ENCODE results near the gene APCS.

The APCS gene, protein sequence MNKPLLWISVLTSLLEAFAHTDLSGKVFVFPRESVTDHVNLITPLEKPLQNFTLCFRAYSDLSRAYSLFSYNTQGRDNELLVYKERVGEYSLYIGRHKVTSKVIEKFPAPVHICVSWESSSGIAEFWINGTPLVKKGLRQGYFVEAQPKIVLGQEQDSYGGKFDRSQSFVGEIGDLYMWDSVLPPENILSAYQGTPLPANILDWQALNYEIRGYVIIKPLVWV

DNA sequence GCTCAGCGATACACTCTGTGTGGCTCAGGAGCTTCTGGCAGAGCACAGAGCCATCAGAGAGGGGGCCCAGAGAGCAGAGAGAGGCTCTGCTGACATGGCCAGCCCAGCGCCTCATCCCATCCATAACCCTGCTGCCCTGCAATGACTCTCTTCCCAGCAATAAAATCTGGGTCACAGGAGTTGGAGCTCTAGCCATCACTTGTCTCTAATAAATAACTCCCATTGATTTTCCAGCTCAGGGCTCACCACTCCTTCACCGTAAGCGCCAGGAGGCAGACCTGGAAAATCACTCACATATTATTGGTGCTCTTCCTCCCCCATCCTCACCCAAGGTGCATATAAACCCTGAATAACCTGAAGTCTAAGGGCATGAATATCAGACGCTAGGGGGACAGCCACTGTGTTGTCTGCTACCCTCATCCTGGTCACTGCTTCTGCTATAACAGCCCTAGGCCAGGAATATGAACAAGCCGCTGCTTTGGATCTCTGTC, at the start of gene APCS:
Gene APCS, plus strand, starts transcription at position 366 of the 491 bp plus-strand sequence. Its CDS starts 96 bp downstream, at position 462.
- no peak for DNase-seq

DNA sequence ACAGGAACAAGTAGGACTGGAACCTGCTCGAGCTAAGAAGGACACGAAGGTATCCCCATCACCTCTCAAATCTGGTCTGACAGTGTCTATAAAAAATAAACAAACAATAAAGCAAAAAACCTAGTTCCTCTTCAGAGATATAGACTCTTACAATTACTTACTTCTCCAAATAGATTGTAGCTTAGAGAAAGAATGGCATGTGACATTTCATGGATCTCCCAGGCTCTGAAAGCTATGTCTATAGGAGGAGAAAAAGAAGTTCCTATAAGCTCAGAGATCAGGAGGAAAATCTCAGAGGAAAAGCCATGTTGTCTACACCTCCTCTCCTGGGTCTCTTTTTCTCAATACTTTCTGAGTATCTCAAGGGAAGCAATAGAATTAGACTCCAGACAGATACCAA, 39.5 kb upstream of the APCS start:
- no peak for DNase-seq

DNA sequence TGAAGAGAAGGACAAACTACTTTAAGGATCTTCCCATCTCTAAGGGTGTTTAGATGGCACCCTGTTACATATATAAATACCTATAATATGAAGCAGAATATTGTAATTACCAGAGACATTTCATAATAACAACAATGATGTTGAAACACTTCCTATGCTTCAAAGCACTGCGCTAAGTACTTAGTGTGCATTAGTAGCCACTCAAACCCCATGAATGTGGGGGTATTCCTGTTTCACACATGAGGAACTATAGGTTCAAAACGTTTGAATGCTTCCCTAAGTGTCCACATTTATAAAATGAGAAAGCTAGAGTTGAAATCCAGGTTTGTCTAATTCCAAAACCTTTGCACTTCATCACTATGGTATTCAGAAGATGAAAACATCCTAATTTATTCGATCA, 33.4 kb upstream of the APCS start:
- DNase-seq: no peak

DNA sequence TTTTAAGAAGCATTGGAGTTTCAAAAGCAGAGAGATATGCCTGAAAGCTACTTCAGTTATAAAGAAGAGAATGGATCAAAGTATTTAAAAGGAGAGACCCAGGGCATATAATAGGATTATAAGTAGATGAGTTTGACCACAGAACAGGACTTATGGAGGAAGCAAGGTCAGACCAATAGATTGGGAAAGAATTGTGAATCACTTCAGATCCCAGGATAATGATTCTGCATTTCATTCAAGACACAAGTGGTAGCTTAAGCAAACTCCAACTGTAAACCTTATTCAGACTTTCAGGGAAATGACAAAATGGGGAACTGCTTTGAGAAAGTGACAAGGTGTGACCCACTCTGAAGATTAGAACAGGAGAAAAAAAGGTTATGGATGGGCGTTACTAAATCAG, 32.9 kb upstream of the APCS start:
- DNase-seq: no peak

DNA sequence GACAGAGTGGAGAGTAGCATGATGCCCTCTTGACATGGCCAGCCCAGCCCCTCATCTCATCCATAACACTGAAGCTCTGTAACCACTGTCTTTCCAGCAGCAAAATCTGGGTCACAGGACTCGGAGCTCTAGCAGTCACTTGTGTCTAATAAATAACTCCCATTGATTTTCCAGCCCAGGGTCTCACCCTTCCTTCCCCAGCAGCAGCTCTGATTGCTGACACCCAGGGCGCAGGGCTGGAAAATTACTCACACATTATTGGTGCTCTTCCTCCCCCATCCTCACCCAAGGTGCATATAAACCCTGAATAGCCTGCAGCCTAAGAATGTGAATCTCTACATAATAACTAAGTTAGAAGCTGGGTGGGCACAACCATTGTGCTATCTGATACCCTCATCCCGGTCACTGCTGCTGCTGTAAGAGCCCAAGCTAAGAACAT, 30.7 kb upstream of the APCS start:
- no peak for DNase-seq

DNA sequence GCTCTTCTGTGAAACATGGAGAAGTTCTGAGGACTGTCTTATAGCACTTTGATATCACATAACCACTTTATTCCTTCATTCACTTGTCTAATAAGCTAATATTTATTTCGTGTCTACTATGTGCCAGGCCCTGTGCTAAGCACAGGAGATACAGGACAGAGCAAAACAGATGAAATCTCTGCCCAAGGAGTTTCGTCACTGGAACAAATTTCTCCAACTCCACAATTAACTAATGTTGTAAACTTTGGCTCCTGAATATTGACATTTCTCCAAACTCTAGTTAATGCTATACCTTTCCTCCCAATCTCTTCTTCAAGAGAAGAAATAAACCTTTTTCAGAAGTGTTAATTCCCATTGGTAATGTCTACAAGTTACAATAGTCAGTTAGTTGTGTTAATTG, 27.0 kb upstream of the APCS start:
- DNase-seq: no peak

DNA sequence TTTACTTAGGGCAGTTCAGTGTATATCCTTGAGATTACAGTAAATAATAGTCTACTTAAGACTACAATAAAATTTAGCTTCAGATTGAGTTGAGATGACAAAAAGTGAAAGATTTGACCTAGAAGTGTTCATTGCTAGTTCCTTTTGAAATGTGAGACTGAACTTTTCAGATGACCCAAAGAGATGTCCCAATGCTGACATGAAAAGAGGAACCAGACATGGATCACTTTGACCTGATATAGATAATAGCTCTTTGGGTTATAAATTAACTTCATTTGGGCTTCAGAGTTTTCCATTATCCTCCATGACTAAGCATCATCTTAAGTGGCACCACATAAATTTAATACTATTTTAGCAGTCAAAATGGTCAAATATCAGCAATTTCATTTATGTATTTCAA, 26.1 kb upstream of the APCS start:
- no peak for DNase-seq

DNA sequence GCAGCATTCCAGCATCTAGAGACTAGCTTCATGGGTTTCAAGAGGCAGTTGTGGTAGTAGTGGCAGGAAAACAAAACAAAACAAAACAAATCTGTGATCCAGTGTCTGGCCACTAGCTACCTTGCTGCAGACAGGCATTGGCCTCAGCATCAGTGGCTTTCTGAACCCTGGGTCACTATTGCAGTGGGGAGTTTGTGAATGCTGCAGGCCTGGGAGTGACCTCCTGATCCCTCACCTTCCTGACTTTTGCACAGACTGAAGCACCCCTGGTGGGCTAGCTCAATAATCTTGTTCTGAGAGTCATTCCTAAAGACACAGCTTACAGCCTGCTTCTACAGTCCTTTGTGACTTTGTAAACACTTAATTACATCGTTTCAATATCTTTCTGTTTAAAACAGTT, 24.9 kb upstream of the APCS start:
- no peak for DNase-seq

DNA sequence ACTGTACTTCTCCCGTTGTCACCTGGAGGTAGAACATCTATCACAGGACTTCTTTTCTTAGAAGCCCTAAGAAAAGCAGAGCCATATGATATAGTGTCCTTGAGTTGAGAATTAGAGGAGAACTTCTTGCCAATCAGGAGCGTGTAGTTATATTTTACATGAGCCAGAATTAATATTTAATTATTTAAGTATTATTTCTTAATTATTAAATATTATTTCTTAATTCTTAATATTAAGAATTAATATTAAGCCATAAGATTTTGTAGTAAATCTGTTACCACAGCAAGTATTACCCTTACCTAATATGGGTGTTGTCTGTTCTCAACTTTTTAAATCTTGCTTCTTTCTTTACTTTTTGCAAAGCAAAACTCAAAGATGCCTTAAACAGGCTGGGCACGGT, 10.2 kb upstream of the APCS start:
- no peak for DNase-seq

DNA sequence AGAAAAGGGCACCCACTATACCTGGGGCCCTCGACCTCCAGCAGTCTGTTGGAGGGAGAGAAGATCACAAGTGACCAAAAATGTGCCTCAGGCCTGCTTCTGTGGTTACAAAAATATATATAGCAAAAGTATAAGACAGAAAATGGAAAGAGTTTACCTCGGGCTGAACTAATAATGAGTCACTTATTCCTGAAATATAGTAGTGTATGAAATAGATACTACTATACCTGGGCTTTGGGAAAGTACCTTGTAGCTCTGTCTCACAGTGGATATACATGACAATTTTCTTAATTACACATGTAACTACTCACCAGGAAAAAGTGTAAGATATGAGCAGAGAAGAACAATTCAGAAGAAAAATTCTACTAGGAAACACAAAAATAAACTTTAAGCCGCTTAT, 7.3 kb upstream of the APCS start:
- DNase-seq: no peak

DNA sequence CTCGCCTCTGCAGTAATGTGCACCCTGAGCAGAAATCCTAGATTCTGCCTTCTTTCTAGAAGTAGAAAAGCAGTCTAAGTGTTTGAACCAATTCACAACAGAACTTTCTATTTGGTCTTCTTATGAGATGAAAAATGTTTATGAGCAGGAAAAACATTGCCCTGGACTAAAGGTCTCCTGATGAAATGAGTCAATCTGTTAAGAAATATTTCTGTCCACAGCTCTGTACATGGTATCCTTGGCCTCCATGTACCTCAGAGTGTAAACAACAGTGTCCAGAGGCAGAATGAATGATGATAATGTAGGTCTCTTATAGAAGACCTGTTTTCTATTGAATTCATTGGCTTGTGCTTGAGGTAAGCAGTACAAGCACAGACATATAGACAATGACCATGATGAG, 6.2 kb upstream of the APCS start:
- no peak for DNase-seq

DNA sequence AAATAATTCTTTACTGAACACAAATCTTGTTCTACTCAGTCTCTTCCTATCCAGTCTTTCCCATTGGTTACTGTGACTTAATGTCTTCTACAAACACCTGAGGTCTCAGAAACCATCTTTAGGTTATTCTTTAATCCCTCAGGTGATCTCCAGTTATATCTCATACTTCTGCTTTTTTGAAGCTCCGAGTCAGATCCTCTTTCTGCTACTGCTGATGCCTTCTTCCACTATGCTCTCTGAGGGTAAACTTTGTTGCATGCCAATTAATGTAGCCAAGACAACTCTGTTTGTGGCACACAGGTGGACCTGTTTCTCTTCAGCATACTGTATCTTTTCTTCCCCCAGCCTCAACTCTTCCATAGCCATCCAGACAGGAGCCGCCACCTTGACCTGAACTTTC, 3.1 kb upstream of the APCS start:
- DNase-seq: no peak

DNA sequence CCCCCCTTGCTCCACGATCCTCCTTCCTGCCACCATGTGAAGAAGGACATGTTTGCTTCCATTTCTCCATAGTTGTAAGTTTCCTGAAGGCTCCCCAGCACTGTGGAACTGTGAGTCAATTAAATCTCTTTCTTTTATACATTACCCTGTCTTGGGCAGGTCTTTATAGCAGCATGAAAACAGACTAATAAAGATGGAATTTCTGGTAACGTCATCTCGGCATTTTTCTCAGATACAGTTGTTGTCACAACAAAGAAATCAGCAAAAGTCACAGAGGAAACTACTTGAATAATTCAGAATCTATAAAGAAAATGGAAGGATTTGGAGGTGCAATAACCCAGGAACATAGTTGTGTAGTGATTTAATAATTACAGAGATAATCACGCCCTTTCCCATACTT, 4.4 kb downstream of the APCS start:
- peak; percentile 82 for DNase-seq

DNA sequence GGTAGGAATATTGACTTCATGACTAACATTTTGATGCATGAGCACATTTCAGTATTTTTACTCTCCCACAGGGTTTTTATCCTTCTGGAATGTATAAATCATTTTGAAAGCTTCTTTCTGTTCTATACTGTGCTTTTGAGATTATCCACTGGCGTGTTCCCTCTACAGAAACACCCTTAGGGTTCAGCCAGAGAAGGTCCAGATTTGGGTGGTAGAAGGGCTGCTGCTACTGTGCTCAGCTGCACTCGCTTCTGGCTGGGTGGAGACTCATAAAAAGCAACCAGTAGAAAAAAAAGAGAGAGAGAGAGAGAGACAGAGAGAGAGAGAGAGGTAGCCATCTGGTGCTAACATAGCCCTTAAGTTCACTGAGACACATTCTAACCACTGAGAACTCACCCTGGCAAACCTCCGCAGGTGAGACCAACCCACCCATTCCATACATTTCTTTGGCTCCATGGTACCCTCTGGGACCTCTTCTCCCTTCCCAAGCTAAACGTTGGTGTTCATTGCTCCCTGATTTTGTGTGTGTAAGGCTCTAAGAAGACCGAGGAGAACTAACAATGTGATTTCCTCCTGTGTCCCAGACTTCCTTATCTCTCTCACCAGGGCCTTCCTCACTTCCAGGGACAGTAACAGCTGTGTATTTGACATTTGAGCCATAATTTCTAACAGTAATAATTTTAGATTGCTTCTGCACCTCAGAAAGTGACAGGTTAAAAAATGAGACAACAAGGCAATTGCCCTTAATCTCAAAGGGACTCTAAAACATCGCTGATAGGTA, 7.2 kb downstream of the APCS start:
- peak; percentile 71 for DNase-seq

DNA sequence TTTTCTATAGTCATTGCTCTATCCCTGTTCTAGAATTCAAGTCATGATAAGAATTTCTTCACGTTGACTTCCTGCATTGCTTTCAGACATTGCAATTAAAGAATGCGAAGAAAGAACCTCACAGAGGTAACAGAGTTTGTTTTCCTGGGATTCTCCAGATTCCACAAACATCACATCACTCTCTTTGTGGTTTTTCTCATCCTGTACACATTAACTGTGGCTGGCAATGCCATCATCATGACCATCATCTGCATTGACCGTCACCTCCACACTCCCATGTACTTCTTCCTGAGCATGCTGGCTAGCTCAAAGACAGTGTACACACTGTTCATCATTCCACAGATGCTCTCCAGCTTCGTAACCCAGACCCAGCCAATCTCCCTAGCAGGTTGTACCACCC, 10.6 kb downstream of the APCS start:
- DNase-seq: peak; percentile 99

DNA sequence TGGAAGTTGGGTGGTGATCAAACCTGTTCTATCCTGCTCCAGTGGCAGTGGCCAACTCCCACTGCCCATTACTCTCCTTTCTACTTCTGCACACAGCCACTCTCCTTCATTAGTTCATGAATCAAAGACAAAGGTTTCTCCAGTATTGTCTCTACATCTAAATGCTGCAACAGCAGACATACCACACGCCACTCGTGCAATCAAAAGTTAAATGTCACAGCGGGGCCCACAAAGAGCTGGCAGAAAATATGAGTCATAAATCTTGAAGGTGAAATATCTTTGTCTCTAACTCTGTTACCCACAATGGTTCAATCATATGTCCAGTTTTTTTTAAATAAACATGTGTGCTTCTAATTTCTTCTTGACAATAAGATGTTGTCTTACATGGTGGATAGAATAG, 13.3 kb downstream of the APCS start:
- DNase-seq: no peak

DNA sequence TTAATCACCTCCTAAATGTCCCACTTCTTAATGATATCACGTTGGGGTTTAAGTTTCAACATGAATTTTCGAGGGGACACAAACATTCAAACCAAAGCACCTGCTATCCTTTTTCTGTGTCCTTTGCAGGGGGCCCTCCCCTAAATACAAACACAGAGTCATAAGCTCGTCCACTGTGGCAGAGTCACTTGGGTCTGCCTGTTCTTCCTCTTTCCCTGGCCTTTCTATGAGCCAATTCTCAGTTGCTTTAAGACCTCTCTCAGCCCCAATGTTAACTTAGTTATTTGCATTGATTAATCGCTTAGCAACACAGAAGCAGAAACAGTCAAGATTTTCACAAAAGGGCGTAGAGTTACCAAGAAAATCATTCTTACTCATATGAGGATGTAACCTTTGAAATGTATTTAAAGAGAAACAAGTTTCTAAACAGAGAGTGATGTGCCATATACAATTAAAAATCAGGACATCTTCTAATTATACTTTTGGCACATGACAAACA, 14.9 kb downstream of the APCS start:
- no peak for DNase-seq

DNA sequence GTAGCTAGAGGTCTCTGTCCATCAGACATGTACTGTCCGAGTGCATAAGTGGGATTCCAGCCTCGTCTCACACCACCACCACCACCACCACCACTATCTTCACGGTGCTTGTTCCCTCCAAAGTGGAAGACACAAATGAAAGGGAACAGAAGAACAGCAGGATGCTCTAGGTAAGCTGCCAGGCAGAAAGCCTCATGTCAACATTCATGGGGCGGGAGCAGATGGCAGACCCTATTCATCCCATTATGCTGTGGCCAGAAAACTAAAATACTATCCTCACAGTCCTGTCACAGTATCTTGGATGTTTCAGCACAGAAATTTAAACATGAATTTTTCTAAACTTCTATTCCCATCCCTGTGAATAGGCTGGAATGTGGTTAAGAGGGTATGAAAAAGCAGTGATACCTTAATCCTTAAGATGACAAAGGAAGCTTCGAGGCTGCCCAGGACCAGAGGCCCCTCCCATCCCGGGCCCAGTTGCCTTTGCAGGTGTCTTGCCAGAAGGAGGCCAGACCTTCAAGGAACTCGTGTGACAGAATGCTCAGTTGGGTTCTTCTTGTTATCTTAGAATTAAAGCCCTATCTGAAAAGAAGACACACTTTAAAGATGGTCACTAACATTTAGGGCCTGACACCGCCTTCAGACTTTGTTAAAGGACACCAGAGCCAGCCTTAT, 24.7 kb downstream of the APCS start:
- DNase-seq: no peak

DNA sequence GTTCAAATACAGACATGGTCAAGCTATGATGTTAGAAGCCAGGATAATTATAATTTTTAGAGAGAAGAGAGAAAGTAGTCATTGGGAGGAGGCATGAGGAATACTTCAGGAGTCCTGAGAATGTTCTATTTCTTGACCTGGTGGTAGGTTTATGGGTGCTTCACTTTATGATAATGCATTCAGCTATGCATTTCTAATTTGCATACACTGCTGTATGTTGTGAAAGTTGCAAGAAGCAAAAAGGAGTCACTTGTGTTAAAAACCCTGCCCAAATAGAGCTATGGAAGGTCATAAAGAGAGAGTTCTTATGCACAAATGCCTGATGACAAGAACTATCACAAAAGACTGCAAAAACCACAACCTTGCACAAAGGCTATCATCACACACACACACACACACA, 45.3 kb downstream of the APCS start:
- no peak for DNase-seq

All from EL (cell line).